HK-2 (cell line): ENCODE measurements around the gene ATP1A1.

Source experiments
- DNase-seq: peaks from one replicate; pipeline ENCODE4 v3.0.0-alpha.2; 2018; ENCODE audit not compliant: unreplicated experiment

The ATP1A1 gene

DNA sequence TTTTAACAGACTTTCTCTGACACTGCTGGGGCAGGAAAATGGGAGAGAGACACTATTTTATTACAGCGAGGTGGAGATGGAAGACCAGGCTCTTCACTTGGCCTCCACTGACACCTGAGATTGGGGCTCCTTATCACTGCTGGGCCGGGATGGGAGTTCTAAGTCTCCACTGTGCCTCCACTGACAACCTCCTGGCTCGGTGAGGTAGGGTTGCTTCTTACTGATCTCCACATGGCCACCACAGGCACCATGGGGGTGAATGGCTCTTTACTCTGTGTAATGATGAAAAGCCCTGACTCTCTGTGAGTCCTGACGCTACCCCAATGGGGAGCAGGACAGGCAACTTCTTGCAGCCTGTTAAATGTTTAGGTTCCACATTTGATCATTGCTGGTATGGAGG lies 67.7 kb downstream of the ATP1A1 start:
- DNase-seq, result no peak

DNA sequence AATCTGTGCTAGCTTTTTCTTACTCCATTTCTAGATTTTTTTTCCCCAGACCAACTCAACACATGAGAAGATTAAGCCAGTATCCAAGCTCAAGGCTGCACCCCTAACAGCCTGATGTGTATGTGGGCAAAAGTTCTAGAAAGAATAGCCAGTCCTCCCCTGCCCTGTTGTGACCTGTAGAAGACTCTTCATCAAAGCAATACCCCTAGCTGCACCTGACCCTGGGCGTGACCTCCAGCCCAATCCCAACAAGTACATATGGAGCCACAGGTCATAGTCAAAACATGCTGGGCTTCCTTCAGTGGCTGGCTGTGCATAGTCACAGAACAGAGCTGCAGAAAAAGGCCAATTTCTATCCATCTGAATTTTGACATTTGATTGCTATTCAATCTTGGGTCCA lies 72.5 kb downstream of the ATP1A1 start:
- DNase-seq, result no peak

DNA sequence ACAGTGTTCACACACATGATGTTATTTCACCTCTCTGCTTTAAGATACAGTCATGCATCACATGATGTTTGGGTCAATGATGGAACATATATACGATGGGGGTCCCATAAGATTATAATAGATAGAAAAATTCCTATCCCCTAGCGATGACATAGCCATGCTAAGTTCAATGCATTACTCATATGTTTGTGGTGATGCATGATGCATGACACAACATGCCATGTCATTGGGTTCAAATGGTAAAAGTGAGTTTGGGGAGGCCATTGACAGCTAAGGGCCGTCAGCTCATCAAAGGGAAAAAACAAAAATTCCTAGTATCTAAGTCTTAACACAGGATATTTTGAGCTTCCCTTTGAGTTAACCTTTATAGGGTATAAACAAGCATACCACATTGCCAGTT lies 73.6 kb downstream of the ATP1A1 start:
- no peak for DNase-seq

DNA sequence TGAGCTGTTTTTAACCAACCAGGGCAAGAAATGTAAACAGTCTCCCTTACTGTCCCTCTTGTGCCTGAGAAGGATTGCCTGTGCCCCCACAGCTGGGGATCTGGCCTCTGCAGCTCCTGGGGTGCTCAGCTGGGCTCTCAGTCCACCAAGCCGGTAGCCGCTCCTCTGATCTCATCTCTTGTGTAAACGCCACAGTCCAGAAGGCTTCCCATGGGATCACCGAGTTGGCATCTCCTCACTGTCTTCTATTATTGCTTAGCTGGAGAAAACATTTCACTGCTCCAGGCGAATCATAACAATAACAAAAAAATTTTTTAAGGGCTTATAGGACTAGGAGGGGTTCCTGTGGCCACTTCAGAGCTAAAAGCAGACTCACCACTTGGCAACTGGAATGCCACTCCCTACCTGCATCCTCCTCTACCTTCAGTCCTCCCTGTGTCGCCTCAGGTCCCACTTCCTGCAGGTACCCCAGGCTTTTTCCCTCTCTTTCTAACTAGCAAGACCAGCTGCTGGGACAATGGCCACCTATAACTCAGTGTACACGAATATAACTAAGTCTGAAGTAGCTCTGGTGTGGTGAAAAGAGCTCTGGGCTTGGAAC lies 75.8 kb downstream of the ATP1A1 start:
- DNase-seq, result no peak

DNA sequence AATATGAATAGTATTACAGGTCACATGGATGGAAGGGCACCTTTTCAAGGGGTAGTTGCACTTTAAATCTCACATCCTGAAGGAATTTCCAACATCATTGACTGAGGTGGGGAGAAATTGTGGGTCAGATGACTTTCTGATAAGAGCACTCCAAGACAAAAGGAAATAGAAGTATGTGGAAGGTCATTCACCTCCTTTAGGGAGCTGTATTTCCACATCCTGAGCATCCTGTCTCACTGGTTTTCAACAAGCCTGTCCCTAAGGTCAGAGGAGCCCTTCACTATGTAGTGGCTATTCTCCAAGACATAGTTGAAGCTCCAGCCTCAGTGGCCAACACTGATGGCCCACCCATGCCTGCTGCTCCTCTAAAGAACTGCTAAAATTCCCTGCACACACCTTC lies 76.5 kb downstream of the ATP1A1 start:
- no peak for DNase-seq

DNA sequence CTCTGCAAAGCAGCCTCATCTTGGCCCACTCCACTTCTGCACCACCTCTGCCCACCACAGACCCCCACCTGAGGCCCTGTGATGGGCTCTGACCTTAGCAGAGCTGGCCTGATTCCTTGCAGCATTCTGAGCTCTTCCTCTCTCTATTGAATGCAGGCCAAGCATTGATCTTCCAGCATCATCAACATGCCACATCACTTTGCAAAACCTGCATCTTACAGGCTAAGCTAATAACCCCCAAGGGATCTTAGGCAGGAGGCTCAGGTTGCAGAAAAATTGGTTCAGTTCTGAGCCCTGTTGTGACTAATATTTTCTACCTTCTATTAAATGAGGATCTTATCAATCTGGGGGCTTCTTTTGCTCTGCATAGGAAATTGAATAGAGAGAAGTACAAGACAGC lies 78.7 kb downstream of the ATP1A1 start:
- no peak for DNase-seq

DNA sequence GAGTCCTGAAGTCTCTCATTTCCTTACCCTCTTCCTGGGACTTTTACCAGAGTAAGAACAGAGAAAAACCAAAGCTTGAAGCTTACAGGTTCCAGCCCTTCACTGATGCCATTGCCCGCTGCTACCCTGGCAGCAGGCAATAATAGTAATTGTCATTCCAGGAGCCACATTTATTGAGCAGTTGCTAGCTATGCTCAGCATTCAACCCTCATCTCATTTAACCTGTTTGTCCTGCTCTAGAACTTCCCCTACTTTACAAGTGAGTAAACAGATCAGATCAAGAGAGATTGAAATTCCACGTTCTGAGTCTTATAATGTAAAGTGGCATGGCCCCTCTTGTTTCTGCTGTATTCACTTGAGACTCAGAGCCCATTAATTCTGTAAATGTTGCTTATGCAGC lies 80.4 kb downstream of the ATP1A1 start:
- no peak for DNase-seq

DNA sequence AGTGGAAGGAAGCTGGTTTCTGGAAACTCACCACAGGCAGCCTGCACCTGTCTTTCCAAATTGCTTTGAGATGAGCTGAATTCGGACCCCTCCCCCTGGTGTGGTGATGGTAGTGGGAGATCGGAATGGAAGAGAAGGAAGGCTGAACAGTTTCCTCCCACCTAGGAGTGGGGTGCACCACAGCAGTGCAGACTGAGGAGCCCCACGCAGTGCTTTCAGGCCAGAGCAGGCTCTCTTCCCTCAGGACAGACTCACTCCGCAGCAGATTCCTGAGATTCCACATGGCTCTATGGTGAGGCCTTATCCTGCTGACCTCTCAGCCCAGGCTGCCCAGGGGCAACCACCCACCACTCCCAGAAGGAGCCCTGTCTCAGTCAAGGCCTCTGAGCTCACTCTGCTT lies 80.9 kb downstream of the ATP1A1 start:
- DNase-seq, result no peak
